DMS79 treated with DMSO at 0.1 percent for 48 hours (cell line): ENCODE results near the gene OR9G1.
"Not testable (repeated sequence)": the region's sequence is repeated elsewhere in the genome, so short reads cannot be mapped to it uniquely, and the experiment has no call there.

Source experiments
- DNase-seq: peaks from one replicate; lab custom pipeline; 2025; lab: John Stamatoyannopoulos, UW

OR9G1 gene

GRCh38 chr11:56698795-56699194 lies at the start of gene OR9G1:
Gene OR9G1, plus strand, starts transcription at chr11:56699095. Its CDS starts 1,293 bp downstream, at chr11:56700388.
- DNase-seq, result no peak

- DNase-seq, result no peak
Observed at GRCh38 chr11:56659755-56660154, 39.1 kb upstream of the OR9G1 start.

GRCh38 chr11:56663386-56663785 lies 35.5 kb upstream of the OR9G1 start, which contains the start of gene OR5AR1:
Gene OR5AR1, plus strand, starts transcription at chr11:56663686. Its CDS starts 0 bp downstream, at chr11:56663686.
- DNase-seq, result no peak

- DNase-seq, result no peak
Observed at GRCh38 chr11:56670984-56671383, 27.9 kb upstream of the OR9G1 start.

- DNase-seq, result no peak
Observed at GRCh38 chr11:56688554-56689100, 10.3 kb upstream of the OR9G1 start.

- DNase-seq, result not testable (repeated sequence)
Observed at GRCh38 chr11:56691179-56691578, 7.7 kb upstream of the OR9G1 start.

- no peak for DNase-seq
Observed at GRCh38 chr11:56693428-56693827, 5.5 kb upstream of the OR9G1 start.

GRCh38 chr11:56700242-56700913 lies 1.5 kb downstream of the OR9G1 start:
- no peak for DNase-seq

GRCh38 chr11:56700914-56701485 lies 2.1 kb downstream of the OR9G1 start:
- no peak for DNase-seq

GRCh38 chr11:56705784-56706396 lies 7.0 kb downstream of the OR9G1 start:
- no peak for DNase-seq

GRCh38 chr11:56706486-56706885 lies 7.6 kb downstream of the OR9G1 start:
- DNase-seq, result no peak

GRCh38 chr11:56714206-56714605 lies 15.3 kb downstream of the OR9G1 start:
- no peak for DNase-seq

GRCh38 chr11:56716379-56716854 lies 17.5 kb downstream of the OR9G1 start:
- DNase-seq, result no peak

- no peak for DNase-seq
Observed at GRCh38 chr11:56720513-56720912, 21.6 kb downstream of the OR9G1 start.

GRCh38 chr11:56740107-56740506 lies 41.2 kb downstream of the OR9G1 start:
- DNase-seq, result no peak

- no peak for DNase-seq
Observed at GRCh38 chr11:56740886-56741285, 42.0 kb downstream of the OR9G1 start.

GRCh38 chr11:56748597-56748996 lies 49.7 kb downstream of the OR9G1 start, which contains the start of gene OR9G4:
Gene OR9G4, minus strand, starts transcription at chr11:56748697. Its CDS starts 4,931 bp downstream, at chr11:56743766.
- DNase-seq, result no peak

GRCh38 chr11:56750190-56750589 lies 51.3 kb downstream of the OR9G1 start:
- no peak for DNase-seq

GRCh38 chr11:56751480-56751879 lies 52.6 kb downstream of the OR9G1 start:
- DNase-seq, result no peak
